Keratinocyte (primary cell): ENCODE results near the gene GPATCH2.

Source experiments
- EZH2 ChIP-seq: IDR thresholded peaks from one replicate; pipeline ENCODE4 v1.6.1; 2012; ENCODE audit warnings: inconsistent platforms, mild to moderate bottlenecking, low read length, moderate library complexity
- TF ChIP-seq, protein P1 (sequence below), 3 experiments: IDR thresholded peaks in 1 of 3; conservative IDR thresholded peaks in 1 of 3; optimal IDR thresholded peaks in 1 of 3; 2 replicates in 2 of 3; 3 replicates in 1 of 3; pipeline versions ENCODE3 to v1.5.1; 2011; ENCODE audit warnings: low read length in 3 of 3, mild to moderate bottlenecking in 3 of 3, moderate library complexity in 2 of 3, control low read depth in 1 of 3, inconsistent platforms in 1 of 3; ENCODE audit not compliant: insufficient read depth in 2 of 3; ENCODE audit errors: extremely low read depth in 1 of 3

DNA sequence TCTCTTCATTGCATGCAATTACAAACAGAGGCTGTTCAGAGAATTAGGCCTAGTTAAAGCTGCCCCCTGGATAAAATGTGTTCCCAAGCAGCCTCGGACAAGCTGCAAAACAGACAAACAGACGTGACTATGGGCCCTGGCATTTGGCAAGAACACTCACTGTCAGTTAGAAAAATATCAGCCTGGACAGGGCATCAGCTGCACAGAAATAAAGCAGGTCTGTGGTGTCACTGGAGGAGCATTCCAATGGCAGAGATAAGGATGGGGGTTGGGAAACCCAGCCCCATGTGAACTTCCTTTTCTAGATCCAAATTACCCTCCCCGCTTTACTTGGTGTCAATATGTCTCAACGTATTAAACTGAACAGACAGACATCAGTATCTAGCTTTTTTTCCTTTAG lies 177.1 kb downstream of the GPATCH2 start:
- TF ChIP-seq EZH2 = no peak
- TF ChIP-seq, protein P1, sequence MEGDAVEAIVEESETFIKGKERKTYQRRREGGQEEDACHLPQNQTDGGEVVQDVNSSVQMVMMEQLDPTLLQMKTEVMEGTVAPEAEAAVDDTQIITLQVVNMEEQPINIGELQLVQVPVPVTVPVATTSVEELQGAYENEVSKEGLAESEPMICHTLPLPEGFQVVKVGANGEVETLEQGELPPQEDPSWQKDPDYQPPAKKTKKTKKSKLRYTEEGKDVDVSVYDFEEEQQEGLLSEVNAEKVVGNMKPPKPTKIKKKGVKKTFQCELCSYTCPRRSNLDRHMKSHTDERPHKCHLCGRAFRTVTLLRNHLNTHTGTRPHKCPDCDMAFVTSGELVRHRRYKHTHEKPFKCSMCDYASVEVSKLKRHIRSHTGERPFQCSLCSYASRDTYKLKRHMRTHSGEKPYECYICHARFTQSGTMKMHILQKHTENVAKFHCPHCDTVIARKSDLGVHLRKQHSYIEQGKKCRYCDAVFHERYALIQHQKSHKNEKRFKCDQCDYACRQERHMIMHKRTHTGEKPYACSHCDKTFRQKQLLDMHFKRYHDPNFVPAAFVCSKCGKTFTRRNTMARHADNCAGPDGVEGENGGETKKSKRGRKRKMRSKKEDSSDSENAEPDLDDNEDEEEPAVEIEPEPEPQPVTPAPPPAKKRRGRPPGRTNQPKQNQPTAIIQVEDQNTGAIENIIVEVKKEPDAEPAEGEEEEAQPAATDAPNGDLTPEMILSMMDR (optimal IDR thresholded peaks at IDR 0.05 in 1 of 3, IDR thresholded peaks at IDR 0.05 in 1 of 3, conservative IDR thresholded peaks at IDR 0.05 in 1 of 3; ENCODE audit: extremely low read depth in 1 of 3, insufficient read depth in 2 of 3, low read length in 3 of 3) = no peak
